Glomerular visceral epithelial cell (primary cell): ENCODE measurements around the gene PPP1R16B.
A peak's percentile ranks its signal among the peaks of the same experiment; 100 is the strongest.

Experiments
- DNase-seq: peaks from one replicate; pipeline ENCODE4 v3.0.0-alpha.2; 2016; ENCODE audit errors: extremely low spot score

The PPP1R16B gene

DNA sequence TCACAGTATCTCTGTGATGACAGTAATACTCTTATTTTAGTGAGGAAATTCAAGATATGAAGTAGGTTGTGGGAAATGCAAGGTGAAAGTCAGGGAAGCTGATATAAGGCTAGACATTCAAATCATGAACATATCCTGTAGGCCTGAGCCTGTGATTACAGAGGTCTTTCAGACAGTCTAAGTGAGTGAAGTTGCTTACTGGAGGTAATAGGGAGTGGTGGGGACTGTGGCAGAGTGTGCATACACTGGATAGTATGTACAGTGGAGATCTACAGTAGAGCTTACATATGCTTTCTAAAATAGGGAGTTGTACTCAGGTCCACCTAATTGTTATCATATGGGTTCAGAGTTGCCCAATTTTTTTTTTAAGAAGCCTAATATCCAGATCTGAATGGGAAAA, 159.8 kb downstream of the PPP1R16B start:
- no peak for DNase-seq

DNA sequence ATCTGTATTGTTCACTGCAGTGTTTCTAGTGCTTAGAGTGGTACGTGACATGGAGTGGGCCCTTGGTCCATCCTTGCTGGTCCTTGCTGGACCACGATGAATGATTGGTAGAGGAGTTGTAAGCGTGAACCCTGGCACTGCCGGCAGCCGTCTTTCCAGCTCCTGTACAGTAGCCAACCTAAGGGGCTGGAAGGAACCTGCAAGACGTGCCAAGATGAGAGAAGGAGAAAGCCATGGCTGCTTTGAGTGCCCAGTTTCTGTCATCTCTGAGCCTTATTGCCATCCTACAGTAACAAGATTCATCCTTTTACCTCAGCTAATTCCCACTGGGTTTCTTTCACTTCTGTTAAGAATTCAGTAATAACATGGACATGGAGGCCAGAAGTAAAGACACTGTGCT, 162.6 kb downstream of the PPP1R16B start:
- no peak for DNase-seq

DNA sequence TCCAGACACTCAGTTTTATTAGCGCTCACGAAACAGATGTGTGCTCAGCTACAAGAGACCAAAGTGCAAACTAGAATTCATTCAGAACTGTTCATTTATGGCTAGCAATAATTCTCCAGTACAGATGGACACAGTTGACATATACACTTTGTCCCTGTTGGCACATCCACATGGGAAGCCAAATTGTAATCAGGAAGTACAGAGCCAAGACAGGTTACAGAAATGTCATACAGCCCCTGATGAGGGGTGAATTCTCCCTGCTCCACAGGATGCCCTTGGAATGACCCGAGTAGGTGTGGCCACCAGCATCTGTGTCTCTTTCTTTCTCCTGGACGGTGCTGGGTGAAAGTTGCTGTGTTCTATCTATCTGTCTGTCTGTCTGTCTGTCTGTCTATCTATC, 164.2 kb downstream of the PPP1R16B start:
- DNase-seq = no peak

DNA sequence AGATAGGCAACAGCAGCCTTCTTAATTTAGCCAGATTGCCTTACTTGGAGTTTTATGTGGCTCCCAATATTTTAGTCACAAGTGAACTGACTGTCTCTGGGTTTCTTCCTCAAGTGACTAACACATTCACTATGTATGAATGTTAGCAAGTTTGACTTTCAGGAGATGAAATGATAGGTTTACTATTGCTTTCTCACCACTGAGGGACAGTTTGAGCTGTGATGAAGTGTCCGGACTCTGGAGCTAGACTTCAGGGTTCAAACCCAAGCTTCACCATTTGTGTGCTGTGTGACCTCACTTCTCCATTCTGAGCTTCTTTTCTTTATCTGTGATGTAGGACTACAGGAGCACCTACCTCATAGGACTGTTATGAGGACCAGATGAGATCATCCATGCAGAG, 164.8 kb downstream of the PPP1R16B start:
- DNase-seq = peak; percentile 46
